Stomach (tissue), 9 donors: Measurements from ENCODE around the gene RSPH3. TPM values are rescaled to one million over a fixed set of nuclear protein-coding genes. Genes with fewer than 3 reads are reported as not detected.
A peak's percentile ranks its signal among the peaks of the same experiment; 100 is the strongest.
"Not testable (repeated sequence)": the region's sequence is repeated elsewhere in the genome, so short reads cannot be mapped to it uniquely, and the experiment has no call there.

Experiments used
- DNase-seq, 2 donors: peaks; one replicate each; pipeline versions ENCODE4 v3.0.0 to v3.0.0-alpha.2; 2013 to 2019
- H3K27ac ChIP-seq, 5 donors: fragments of 200-600 bp in 4 of 5; sonication (generic) in 4 of 5; one replicate each; pipeline ENCODE4 v1.5.1; 2013 to 2019; ENCODE audit warnings: mild to moderate bottlenecking in 1 of 5, moderate library complexity in 1 of 5
- H3K27me3 ChIP-seq, 3 donors: fragments of 200-600 bp; sonication (generic); one replicate each; pipeline ENCODE4 v1.5.1; 2017 to 2019; ENCODE audit warnings: mixed run types in 1 of 3
- H3K36me3 ChIP-seq, 4 donors: fragments of 200-600 bp; sonication (generic); 1 replicate in 3 of 4; 2 replicates in 1 of 4; pipeline ENCODE4 v1.5.1; 2016 to 2019
- H3K4me1 ChIP-seq, 4 donors: fragments of 200-600 bp; sonication (generic); one replicate each; pipeline ENCODE4 v1.5.1; 2016 to 2019
- H3K4me3 ChIP-seq, 4 donors: fragments of 200-600 bp; sonication (generic) in 3 of 4; one replicate each; pipeline ENCODE4 v1.5.1; 2016 to 2019; ENCODE audit warnings: mild to moderate bottlenecking in 1 of 4
- H3K9me3 ChIP-seq, 4 donors: fragments of 200-600 bp; sonication (generic); one replicate each; pipeline ENCODE4 v1.5.1; 2016 to 2019
- CTCF ChIP-seq, 7 experiments: fragments of 450-650 bp in 4 of 7; fragments of 200-600 bp in 3 of 7; sonication (generic) in 3 of 7; IDR thresholded peaks; one replicate each; pipeline ENCODE4 v1.5.1; 2016 to 2019; ENCODE audit warnings: antibody characterized with exemption in 7 of 7, control low read depth in 2 of 7, mild to moderate bottlenecking in 1 of 7
- EP300 ChIP-seq: sonication (generic); formaldehyde crosslinking; IDR thresholded peaks from one replicate; pipeline ENCODE4 v1.6.1; 2017; ENCODE audit warnings: antibody characterized with exemption
- POLR2A ChIP-seq, 4 donors: fragments of 450-650 bp; IDR thresholded peaks; one replicate each; pipeline ENCODE4 v1.6.1; 2016; ENCODE audit warnings: antibody characterized with exemption in 4 of 4, control low read depth in 2 of 4, mild to moderate bottlenecking in 1 of 4, moderate library complexity in 1 of 4
- POLR2AphosphoS5 ChIP-seq, 3 donors: sonication (generic); formaldehyde crosslinking; IDR thresholded peaks; one replicate each; pipeline ENCODE4 v1.6.1; 2016; ENCODE audit warnings: antibody characterized with exemption in 3 of 3
- WGBS, 5 donors: extraction: QIAGEN DNeasy Blood & Tissue Kit in 3 of 5; methylation state at CpG; one replicate each; pipeline versions ENCODE4 v1.1.5 to v1.1.7; 2013 to 2018; 5-methylcytosine and 5-hydroxymethylcytosine counted together
- intact Hi-C: fragments of 100-400 bp; cut with DNase I; formaldehyde crosslinking; loops from one replicate; pipeline ENCODE4 v1.15.1; 2023; ENCODE audit warnings: low total_unique reads
- polyA plus RNA-seq, 3 donors: library from polyadenylated mRNA; stranded (reverse); fragments of 200-250 nt; gene quantifications; one replicate each; pipeline ENCODE4 v1.2.3, GENCODE V29; 2013
- total RNA-seq, 5 donors: library from RNA; depleted of rRNA; stranded (reverse); fragments of >200 nt; gene quantifications; one replicate each; pipeline versions ENCODE4 v1.1.0 to v1.2.3, GENCODE V29; 2014 to 2016
- donor health status: healthy with polysubstance abuse.
- donor health status: Bipolar disorder and iron deficiency.
- donor health status: healthy.

RSPH3 gene
- total and polyA plus RNA-seq, 8 donors: 2.3 to 89.3 (median 5.9) TPM

DNA sequence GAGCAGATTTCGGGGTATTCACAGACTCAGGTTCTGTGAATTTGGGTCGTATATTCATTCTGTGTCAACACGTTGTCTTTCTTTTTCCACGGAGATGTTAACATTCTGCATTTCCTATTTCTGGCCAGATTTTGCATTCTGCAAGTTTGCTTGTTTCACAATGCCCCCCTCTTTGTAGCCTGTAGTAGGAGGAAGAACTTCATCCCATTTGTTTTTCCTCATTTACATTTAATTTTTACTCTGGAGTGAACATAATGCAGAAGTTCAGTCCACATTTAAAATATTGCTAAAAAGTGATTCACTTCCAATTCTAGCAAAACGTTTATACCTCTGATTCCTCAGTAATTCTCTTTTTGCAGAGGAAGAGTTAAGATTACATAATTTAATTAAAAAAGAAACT lies 31.8 kb upstream of the RSPH3 start:
- H3K27ac ChIP-seq: peak overlapping the region in 1 of 5 donors; percentile 47
- no peaks in the 10 kb centered on the region for H3K9me3 ChIP-seq
- intact Hi-C loops: no loop called here
- no peaks in the 10 kb centered on the region for H3K27me3 ChIP-seq
- no peaks in the 10 kb centered on the region for H3K4me1 ChIP-seq
- TF ChIP-seq EP300 (no peak), CTCF (IDR thresholded peaks at IDR 0.05) (no peak), POLR2AphosphoS5 (IDR thresholded peaks at IDR 0.05) (no peak), POLR2A (IDR thresholded peaks at IDR 0.05) (no peak)
- DNase-seq: no peak
- WGBS, 5 donors: 75 to 82% (median 78%) methylated on average over 5 of the region's 5 CpGs
- H3K36me3 ChIP-seq: peaks cover 0 to 17% (median 8%) of the 10 kb centered on the region in 4 donors
- H3K4me3 ChIP-seq: no peak overlapping the region

DNA sequence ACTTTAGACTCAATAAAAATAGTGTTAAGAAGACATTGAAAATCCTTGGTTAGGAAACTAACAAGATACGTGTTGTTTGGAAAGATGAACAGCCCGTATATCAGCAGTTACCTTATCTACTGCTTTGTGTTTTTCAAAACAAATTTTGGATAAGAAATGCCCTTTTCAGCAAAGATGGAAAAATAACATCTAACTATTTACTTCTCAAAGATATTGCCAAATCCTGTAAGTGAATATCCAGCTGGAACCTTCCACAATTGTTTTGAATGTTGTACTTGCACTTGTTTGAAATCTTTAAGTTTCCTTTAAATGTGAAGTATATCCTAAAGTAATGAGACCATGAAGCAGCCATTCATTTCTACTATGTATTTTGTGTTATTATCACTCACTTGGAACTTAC lies 30.2 kb upstream of the RSPH3 start:
- DNase-seq: no peak
- Histone ChIP-seq H3K9me3 (peaks cover 1 to 12% (median 10%) of the 10 kb centered on the region in 4 donors), H3K36me3 (peaks cover 0 to under 1% (median 0%) of the 10 kb centered on the region in 4 donors), H3K4me1 (no peaks in the 10 kb centered on the region), H3K4me3 (no peak overlapping the region), H3K27ac (no peak overlapping the region), H3K27me3 (no peaks in the 10 kb centered on the region)
- no peak for TF ChIP-seq POLR2A (IDR thresholded peaks at IDR 0.05)
- TF ChIP-seq CTCF (IDR thresholded peaks at IDR 0.05): no peak
- TF ChIP-seq EP300: no peak
- TF ChIP-seq POLR2AphosphoS5 (IDR thresholded peaks at IDR 0.05): no peak
- intact Hi-C loops: no loop called here
- WGBS, 5 donors: 82 to 90% (median 84%) methylated on average over 2 of the region's 2 CpGs

- H3K4me3 ChIP-seq, H3K36me3 ChIP-seq, H3K27ac ChIP-seq, intact Hi-C loops, DNase-seq, H3K4me1 ChIP-seq, H3K27me3 ChIP-seq: not testable (repeated sequence)
- H3K9me3 ChIP-seq: peaks cover 9 to 22% (median 21%) of the 10 kb centered on the region in 4 donors
- WGBS, 5 donors: 41 to 100% (median 96%) methylated on average over 1 of the region's 1 CpG
Observed at GRCh38 chr6:159025224-159025623, 25.2 kb upstream of the RSPH3 start.

GRCh38 chr6:159023893-159024292 lies 23.9 kb upstream of the RSPH3 start:
- TF ChIP-seq EP300: no peak
- no peak for DNase-seq
- H3K4me1 ChIP-seq: no peaks in the 10 kb centered on the region
- no peaks in the 10 kb centered on the region for H3K36me3 ChIP-seq
- H3K27ac ChIP-seq: no peak overlapping the region
- WGBS, 5 donors: 78 to 83% (median 81%) methylated on average over 4 of the region's 4 CpGs
- intact Hi-C loops: no loop called here
- H3K27me3 ChIP-seq: no peaks in the 10 kb centered on the region
- H3K9me3 ChIP-seq: peaks cover 9 to 22% (median 21%) of the 10 kb centered on the region in 4 donors
- H3K4me3 ChIP-seq: no peak overlapping the region

- Histone ChIP-seq H3K4me3 (no peak overlapping the region), H3K27me3 (no peaks in the 10 kb centered on the region), H3K4me1 (no peaks in the 10 kb centered on the region), H3K36me3 (no peaks in the 10 kb centered on the region), H3K27ac (no peak overlapping the region), H3K9me3 (peaks cover 6 to 18% (median 13%) of the 10 kb centered on the region in 4 donors)
- no peak for DNase-seq
- 94 to 99% (median 96%) methylated on average over 2 of the region's 2 CpGs for WGBS, 5 donors
- intact Hi-C loops: no loop called here
- TF ChIP-seq EP300: no peak
- no peak for TF ChIP-seq POLR2A (IDR thresholded peaks at IDR 0.05)
- TF ChIP-seq CTCF (IDR thresholded peaks at IDR 0.05): no peak
- TF ChIP-seq POLR2AphosphoS5 (IDR thresholded peaks at IDR 0.05): no peak
Observed at GRCh38 chr6:159020011-159020410, 20.0 kb upstream of the RSPH3 start.
